HCT116 (cell line): ENCODE data around the gene RAB3B. TPM values are rescaled to one million over a fixed set of nuclear protein-coding genes. Genes with fewer than 3 reads are reported as not detected.

ENCODE experiments used
- ATAC-seq: fragments of 200-7000 bp; cut with Tn5 transposase; 2 replicates; pipeline ENCODE4 v1.9.1; 2020; ENCODE audit warnings: mild to moderate bottlenecking, moderate library complexity
- BruUV-seq: library from RNA; stranded (reverse); fragments of 400-500 nt; replicated peaks from 2 replicates; lab custom pipeline; 2021; lab: Mats Ljungman, UMichigan
- CTCF ChIA-PET: fragments of 300-600 bp; sonication (Branson Sonifier 250); formaldehyde crosslinking; loops from one replicate; lab custom pipeline; 2021; ENCODE audit warnings: antibody characterized with exemption; lab: Charles Lee
- POLR2A ChIA-PET: fragments of 300-600, 350-600 bp; sonication (Branson Sonifier 250); formaldehyde crosslinking; loops from one replicate; lab custom pipeline; 2021; ENCODE audit warnings: antibody characterized with exemption; lab: Charles Lee
- RAD21 ChIA-PET, 2 experiments: fragments of 300-600 bp; sonication (Branson Sonifier 250); formaldehyde crosslinking; loops; one replicate each; lab custom pipeline; 2023; ENCODE audit warnings: low total read pairs in 2 of 2; ENCODE audit not compliant: uncharacterized antibody in 2 of 2, unreplicated experiment in 2 of 2, low non-redundant PET in 1 of 2; lab: Charles Lee
- DNase-seq: peaks from one replicate; pipeline ENCODE4 v3.0.0-alpha.2; 2010; ENCODE audit warnings: low read depth, low spot score
- H2AFZ ChIP-seq: fragments of 200-600 bp; shearing (Covaris generic), sonication (generic); 2 replicates; pipeline ENCODE4 v1.6.1; 2017; ENCODE audit warnings: low read depth, mixed run types, mixed read lengths, antibody characterized with exemption, low read length; ENCODE audit not compliant: poor library complexity, severe bottlenecking
- H3K27ac ChIP-seq: 2 replicates; pipeline ENCODE4 v1.5.1; 2012; ENCODE audit warnings: low read depth, low read length
- H3K27me3 ChIP-seq: fragments of 200-600 bp; sonication (generic); 2 replicates; pipeline ENCODE4 v1.6.1; 2016; ENCODE audit warnings: mixed run types, low read length, mixed read lengths; ENCODE audit not compliant: insufficient read depth
- H3K36me3 ChIP-seq, 2 experiments: fragments of 200-500 bp in 1 of 2; fragments of 200-600 bp in 1 of 2; sonication (Bioruptor generic) in 1 of 2; sonication (generic) in 1 of 2; 2 replicates each; pipeline versions ENCODE4 v1.5.1 to v1.6.1; 2014 to 2016; ENCODE audit warnings: low read length in 2 of 2, inconsistent platforms in 1 of 2, mixed read lengths in 1 of 2, mixed run types in 1 of 2; ENCODE audit not compliant: insufficient read depth in 2 of 2, control insufficient read depth in 1 of 2
- H3K4me1 ChIP-seq, 2 experiments: fragments of 200-600 bp in 1 of 2; sonication (generic) in 1 of 2; 2 replicates each; pipeline versions ENCODE4 v1.5.1 to v1.6.1; 2012 to 2017; ENCODE audit warnings: low read length in 2 of 2, inconsistent platforms in 1 of 2, mild to moderate bottlenecking in 1 of 2, mixed read lengths in 1 of 2, mixed run types in 1 of 2, moderate library complexity in 1 of 2; ENCODE audit not compliant: insufficient read depth in 2 of 2, control insufficient read depth in 1 of 2
- H3K4me2 ChIP-seq: fragments of 200-600 bp; sonication (generic); 2 replicates; pipeline ENCODE4 v1.6.1; 2017; ENCODE audit warnings: mixed run types, low read length, mixed read lengths
- H3K4me3 ChIP-seq, 2 experiments: fragments of 200-600 bp in 1 of 2; sonication (generic) in 1 of 2; replicated peaks in 1 of 2; 2 replicates each; pipeline ENCODE4 v1.5.1; 2011 to 2016; ENCODE audit warnings: low read length in 2 of 2, control low read depth in 1 of 2, low read depth in 1 of 2, mild to moderate bottlenecking in 1 of 2, mixed read lengths in 1 of 2, mixed run types in 1 of 2
- H3K79me2 ChIP-seq: fragments of 200-600 bp; sonication (generic); 2 replicates; pipeline ENCODE4 v1.6.1; 2017; ENCODE audit warnings: mild to moderate bottlenecking, mixed run types, low read length, moderate library complexity, mixed read lengths; ENCODE audit not compliant: insufficient read depth
- H3K9ac ChIP-seq: fragments of 200-600 bp; sonication (generic); 2 replicates; pipeline ENCODE4 v1.6.1; 2016; ENCODE audit warnings: low read length, mixed read lengths
- H3K9me2 ChIP-seq: fragments of 200-600 bp; sonication (generic), shearing (Covaris generic); 2 replicates; pipeline ENCODE4 v1.6.1; 2017; ENCODE audit warnings: mixed run types, mild to moderate bottlenecking, moderate library complexity; ENCODE audit not compliant: insufficient read depth
- H3K9me3 ChIP-seq, 2 experiments: fragments of 200-500 bp in 1 of 2; fragments of 200-600 bp in 1 of 2; sonication (Bioruptor generic) in 1 of 2; sonication (generic) in 1 of 2; 2 replicates each; pipeline ENCODE4 v1.6.1; 2014 to 2017; ENCODE audit warnings: low read length in 2 of 2, mixed read lengths in 2 of 2, inconsistent platforms in 1 of 2, low read depth in 1 of 2, mild to moderate bottlenecking in 1 of 2, mixed run types in 1 of 2, moderate library complexity in 1 of 2; ENCODE audit not compliant: control insufficient read depth in 1 of 2, insufficient read depth in 1 of 2
- H4K20me1 ChIP-seq: fragments of 200-600 bp; sonication (generic), shearing (Covaris generic); 2 replicates; pipeline ENCODE4 v1.6.1; 2017; ENCODE audit warnings: mixed run types, mild to moderate bottlenecking, moderate library complexity; ENCODE audit not compliant: insufficient read depth
- ATF3 ChIP-seq: IDR thresholded peaks from 2 replicates; pipeline ENCODE4 v1.6.1; 2012
- CBX3 ChIP-seq: IDR thresholded peaks from 2 replicates; pipeline ENCODE4 v1.6.1; 2012; ENCODE audit warnings: low read depth
- CEBPB ChIP-seq: IDR thresholded peaks from 2 replicates; pipeline ENCODE4 v1.6.1; 2012; ENCODE audit warnings: low read depth
- CTCF ChIP-seq, 3 experiments: fragments of 200-600 bp in 1 of 3; sonication (generic) in 1 of 3; IDR thresholded peaks in 2 of 3; conservative IDR thresholded peaks in 1 of 3; 2 replicates each; pipeline ENCODE4 v1.5.1; 2012 to 2017; ENCODE audit warnings: low read depth in 2 of 3, low read length in 2 of 3, antibody characterized with exemption in 1 of 3, borderline replicate concordance in 1 of 3, control low read depth in 1 of 3, mild to moderate bottlenecking in 1 of 3, mixed read lengths in 1 of 3, mixed run types in 1 of 3, moderate library complexity in 1 of 3; ENCODE audit not compliant: insufficient read depth in 1 of 3
- EGR1 ChIP-seq: IDR thresholded peaks from 2 replicates; pipeline ENCODE4 v1.6.1; 2012; ENCODE audit warnings: low read depth
- ELF1 ChIP-seq: IDR thresholded peaks from 2 replicates; pipeline ENCODE4 v1.6.1; 2012; ENCODE audit warnings: low read depth, borderline replicate concordance
- EZH2 ChIP-seq: fragments of 200-600 bp; sonication (generic); IDR thresholded peaks from 2 replicates; pipeline ENCODE4 v1.6.1; 2017; ENCODE audit warnings: antibody characterized with exemption, mixed run types
- EZH2phosphoT487 ChIP-seq: fragments of 200-600 bp; IDR thresholded peaks from 2 replicates; pipeline ENCODE4 v1.6.1; 2018; ENCODE audit warnings: antibody characterized with exemption, borderline replicate concordance
- FOSL1 ChIP-seq: IDR thresholded peaks from 2 replicates; pipeline ENCODE4 v1.6.1; 2012; ENCODE audit warnings: low read depth
- JUND ChIP-seq: IDR thresholded peaks from 2 replicates; pipeline ENCODE4 v1.6.1; 2012
- POLR2A ChIP-seq: IDR thresholded peaks from 2 replicates; pipeline ENCODE4 v1.7.0; 2011; ENCODE audit warnings: borderline replicate concordance; ENCODE audit not compliant: insufficient read depth, insufficient read length; ENCODE audit errors: extremely low read depth
- RAD21 ChIP-seq: IDR thresholded peaks from 2 replicates; pipeline ENCODE4 v1.6.1; 2012; ENCODE audit warnings: low read depth, mild to moderate bottlenecking
- SIN3A ChIP-seq: IDR thresholded peaks from 2 replicates; pipeline ENCODE4 v1.6.1; 2012; ENCODE audit warnings: low read depth
- SP1 ChIP-seq: IDR thresholded peaks from 2 replicates; pipeline ENCODE4 v1.6.1; 2012; ENCODE audit warnings: low read depth
- SRF ChIP-seq: IDR thresholded peaks from 2 replicates; pipeline ENCODE4 v1.6.1; 2012; ENCODE audit warnings: low read depth
- ZBTB33 ChIP-seq: IDR thresholded peaks from 2 replicates; pipeline ENCODE4 v1.6.1; 2011; ENCODE audit warnings: mild to moderate bottlenecking, low read length, moderate library complexity; ENCODE audit not compliant: insufficient replicate concordance; ENCODE audit errors: extremely low read depth
- ZNF274 ChIP-seq: fragments of 200-500 bp; sonication (Bioruptor generic); IDR thresholded peaks from 2 replicates; pipeline ENCODE4 v1.6.1; 2014; ENCODE audit warnings: mild to moderate bottlenecking, low read depth, low read length, inconsistent platforms
- intact Hi-C: fragments of 100-400 bp; cut with micrococcal nuclease; formaldehyde crosslinking; loops from 2 replicates; pipeline ENCODE4 v1.10.0; 2022
- total RNA-seq: library from RNA; stranded (reverse); gene quantifications from one replicate; pipeline ENCODE4 v1.2.1, GENCODE V29; 2021; ENCODE audit not compliant: unreplicated experiment
- TF ChIP-seq, protein P1 (sequence below): IDR thresholded peaks from 2 replicates; pipeline ENCODE4 v1.6.1; 2012; ENCODE audit warnings: low read depth

The RAB3B gene
- total RNA-seq, 1 experiment from 2014 or later: 15.1 TPM

DNA sequence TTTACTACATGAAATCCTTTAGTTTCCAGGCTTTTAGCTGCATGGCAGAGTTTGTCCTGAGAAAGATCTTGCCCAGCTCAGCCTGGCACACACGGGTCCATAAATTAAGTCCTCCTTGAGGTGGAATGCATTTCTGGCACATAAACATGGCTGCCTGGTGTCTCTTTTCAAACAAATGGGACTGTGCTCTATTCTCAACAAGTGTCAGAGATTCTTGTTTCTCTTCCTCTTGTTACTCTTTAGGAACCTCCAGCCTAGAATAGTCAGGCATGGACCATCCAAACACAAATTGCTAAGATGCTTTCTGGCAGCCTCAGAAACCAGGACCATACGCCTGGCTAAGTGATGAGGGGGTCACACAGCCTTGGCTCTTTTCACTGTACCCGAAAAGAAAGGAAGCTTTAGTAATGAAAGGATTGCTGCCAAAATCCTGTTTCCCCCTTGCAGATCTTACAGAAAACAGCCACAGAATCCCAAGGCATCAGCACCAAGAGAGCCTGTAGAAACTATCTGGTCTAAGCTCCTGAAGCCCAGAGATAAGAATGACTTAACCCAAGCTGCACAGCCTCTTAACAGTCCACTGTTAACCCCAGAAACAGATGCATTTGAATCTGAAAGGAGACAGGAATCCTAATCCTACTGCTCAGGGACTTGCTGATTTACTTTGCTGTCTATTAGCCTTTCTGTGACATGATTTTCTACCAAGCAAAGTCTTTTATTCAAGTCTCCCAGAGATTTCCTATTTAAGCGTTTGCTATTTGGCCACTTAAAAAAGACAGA is 80.1 kb downstream of the RAB3B start:
- DNase-seq (no peak), ATAC-seq (no peak)
- no TSS peak for BruUV-seq
- Histone ChIP-seq H3K79me2 (no peaks in the 10 kb centered on the region), H4K20me1 (no peaks in the 10 kb centered on the region), H3K27ac (no peak overlapping the region), H3K9me3 (no peaks in the 10 kb centered on the region), H3K4me3 (no peak overlapping the region), H3K4me1 (no peaks in the 10 kb centered on the region), H3K36me3 (no peaks in the 10 kb centered on the region), H2AFZ (no peak overlapping the region), H3K9me2 (no peaks in the 10 kb centered on the region), H3K9ac (no peak overlapping the region), H3K27me3 (no peaks in the 10 kb centered on the region), H3K4me2 (no peak overlapping the region)
- ChIA-PET RAD21 (no interaction called here), CTCF (no interaction called here), POLR2A (no interaction called here)
- intact Hi-C loops: no loop called here
- TF ChIP-seq CEBPB (no peak), RAD21 (no peak), JUND (no peak), SRF (no peak), CTCF (IDR thresholded peaks at IDR 0.05 in 2 of 3, conservative IDR thresholded peaks at IDR 0.05 in 1 of 3; ENCODE audit: borderline replicate concordance in 1 of 3, insufficient read depth in 1 of 3, low read depth in 2 of 3, low read length in 2 of 3) (no peak), ZBTB33 (no peak), EZH2phosphoT487 (no peak), ATF3 (no peak), ELF1 (no peak), SP1 (no peak), SIN3A (no peak), CBX3 (no peak), EZH2 (no peak), FOSL1 (no peak), ZNF274 (no peak), EGR1 (no peak), POLR2A (no peak)
- TF ChIP-seq, protein P1, sequence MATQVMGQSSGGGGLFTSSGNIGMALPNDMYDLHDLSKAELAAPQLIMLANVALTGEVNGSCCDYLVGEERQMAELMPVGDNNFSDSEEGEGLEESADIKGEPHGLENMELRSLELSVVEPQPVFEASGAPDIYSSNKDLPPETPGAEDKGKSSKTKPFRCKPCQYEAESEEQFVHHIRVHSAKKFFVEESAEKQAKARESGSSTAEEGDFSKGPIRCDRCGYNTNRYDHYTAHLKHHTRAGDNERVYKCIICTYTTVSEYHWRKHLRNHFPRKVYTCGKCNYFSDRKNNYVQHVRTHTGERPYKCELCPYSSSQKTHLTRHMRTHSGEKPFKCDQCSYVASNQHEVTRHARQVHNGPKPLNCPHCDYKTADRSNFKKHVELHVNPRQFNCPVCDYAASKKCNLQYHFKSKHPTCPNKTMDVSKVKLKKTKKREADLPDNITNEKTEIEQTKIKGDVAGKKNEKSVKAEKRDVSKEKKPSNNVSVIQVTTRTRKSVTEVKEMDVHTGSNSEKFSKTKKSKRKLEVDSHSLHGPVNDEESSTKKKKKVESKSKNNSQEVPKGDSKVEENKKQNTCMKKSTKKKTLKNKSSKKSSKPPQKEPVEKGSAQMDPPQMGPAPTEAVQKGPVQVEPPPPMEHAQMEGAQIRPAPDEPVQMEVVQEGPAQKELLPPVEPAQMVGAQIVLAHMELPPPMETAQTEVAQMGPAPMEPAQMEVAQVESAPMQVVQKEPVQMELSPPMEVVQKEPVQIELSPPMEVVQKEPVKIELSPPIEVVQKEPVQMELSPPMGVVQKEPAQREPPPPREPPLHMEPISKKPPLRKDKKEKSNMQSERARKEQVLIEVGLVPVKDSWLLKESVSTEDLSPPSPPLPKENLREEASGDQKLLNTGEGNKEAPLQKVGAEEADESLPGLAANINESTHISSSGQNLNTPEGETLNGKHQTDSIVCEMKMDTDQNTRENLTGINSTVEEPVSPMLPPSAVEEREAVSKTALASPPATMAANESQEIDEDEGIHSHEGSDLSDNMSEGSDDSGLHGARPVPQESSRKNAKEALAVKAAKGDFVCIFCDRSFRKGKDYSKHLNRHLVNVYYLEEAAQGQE: no peak
